Measurements from ENCODE around the gene RHBDD2.
"Not testable (repeated sequence)": the region's sequence is repeated elsewhere in the genome, so short reads cannot be mapped to it uniquely, and the experiment has no call there.

Gene RHBDD2

GRCh38 chr7:75880242-75880641, 1.4 kb downstream of the RHBDD2 start:
- Histone ChIP-seq H3K4me3 (ENCODE audit: low read depth, low read length, poor library complexity, severe bottlenecking) (peak overlapping the region; percentile 81), H4K20me1 (ENCODE audit: insufficient read depth, low read length) (no peaks in the 10 kb centered on the region), H3K36me3 (ENCODE audit: insufficient read depth, low read length) (peaks cover 45% of the 10 kb centered on the region), H3K4me2 (ENCODE audit: low read length) (peak overlapping the region; percentile 88), H3K9me2 (ENCODE audit: low read depth, low read length) (no peaks in the 10 kb centered on the region), H2AFZ (ENCODE audit: low read length) (no peak overlapping the region), H3K27ac (ENCODE audit: low read depth, low read length, poor library complexity, severe bottlenecking) (no peak overlapping the region), H3K4me1 (ENCODE audit: insufficient read depth, low read length, severe bottlenecking) (peaks cover 15% of the 10 kb centered on the region), H3K9ac (ENCODE audit: low read length) (peak overlapping the region; percentile 78; the same call in 1 of the 2 replicates), H3F3A (ENCODE audit: insufficient read depth, low read length) (no peaks in the 10 kb centered on the region), H3K27me3 (ENCODE audit: insufficient read depth, low read length) (no peaks in the 10 kb centered on the region), H3K9me3 (ENCODE audit: low read length) (no peaks in the 10 kb centered on the region), H3K79me2 (ENCODE audit: insufficient read depth, low read length) (no peaks in the 10 kb centered on the region)
- TF ChIP-seq EZH2 (IDR thresholded peaks at IDR 0.05; ENCODE audit: borderline replicate concordance, low read length) (no peak), CTCF (IDR thresholded peaks at IDR 0.05; ENCODE audit: low read length) (no peak)

GRCh38 chr7:75881436-75882095, 2.7 kb downstream of the RHBDD2 start:
- Histone ChIP-seq H4K20me1 (ENCODE audit: insufficient read depth, low read length) (no peaks in the 10 kb centered on the region), H3K36me3 (ENCODE audit: insufficient read depth, low read length) (peaks cover 58% of the 10 kb centered on the region), H3K79me2 (ENCODE audit: insufficient read depth, low read length) (no peaks in the 10 kb centered on the region), H3K9me3 (ENCODE audit: low read length) (no peaks in the 10 kb centered on the region), H3K4me2 (ENCODE audit: low read length) (no peak overlapping the region), H3K27ac (ENCODE audit: low read depth, low read length, poor library complexity, severe bottlenecking) (no peak overlapping the region), H3F3A (ENCODE audit: insufficient read depth, low read length) (no peaks in the 10 kb centered on the region), H3K9ac (ENCODE audit: low read length) (no peak overlapping the region), H3K27me3 (ENCODE audit: insufficient read depth, low read length) (no peaks in the 10 kb centered on the region), H2AFZ (ENCODE audit: low read length) (no peak overlapping the region), H3K4me3 (ENCODE audit: low read depth, low read length, poor library complexity, severe bottlenecking) (no peak overlapping the region), H3K4me1 (ENCODE audit: insufficient read depth, low read length, severe bottlenecking) (peaks cover 15% of the 10 kb centered on the region), H3K9me2 (ENCODE audit: low read depth, low read length) (no peaks in the 10 kb centered on the region)
- TF ChIP-seq CTCF (IDR thresholded peaks at IDR 0.05; ENCODE audit: low read length) (no peak), EZH2 (IDR thresholded peaks at IDR 0.05; ENCODE audit: borderline replicate concordance, low read length) (no peak)

DNA sequence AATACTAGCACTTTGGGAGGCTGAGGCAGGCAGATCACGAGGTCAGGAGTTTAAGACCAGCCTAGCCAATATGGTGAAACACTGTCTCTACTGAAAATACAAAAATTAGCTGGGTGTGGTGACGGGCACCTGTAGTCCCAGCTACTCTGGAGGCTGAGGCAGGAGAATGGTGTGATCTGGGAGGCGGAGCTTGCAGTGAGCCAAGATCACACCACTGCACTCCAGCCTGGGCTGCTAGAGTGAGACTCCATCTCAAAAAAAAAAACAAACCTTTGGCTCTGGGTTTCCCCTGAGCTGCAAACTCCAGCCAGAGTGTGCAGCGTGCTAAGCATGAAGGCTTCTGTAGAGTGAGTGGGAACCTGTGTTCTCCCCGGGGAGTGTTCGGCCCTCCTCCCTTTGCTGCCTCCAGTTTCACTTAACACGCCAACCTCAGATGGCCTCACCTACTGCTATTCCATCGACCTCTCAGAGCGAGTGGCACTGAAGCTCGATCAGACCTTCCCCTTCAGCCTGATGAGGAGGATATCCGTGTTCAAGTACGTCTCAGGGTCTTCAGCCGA, 4.5 kb downstream of the RHBDD2 start:
- not testable (repeated sequence) for H3K79me2 ChIP-seq (ENCODE audit: insufficient read depth, low read length); H2AFZ ChIP-seq (ENCODE audit: low read length); H4K20me1 ChIP-seq (ENCODE audit: insufficient read depth, low read length); H3K9me2 ChIP-seq (ENCODE audit: low read depth, low read length); H3K27me3 ChIP-seq (ENCODE audit: insufficient read depth, low read length); H3F3A ChIP-seq (ENCODE audit: insufficient read depth, low read length); H3K4me3 ChIP-seq (ENCODE audit: low read depth, low read length, poor library complexity, severe bottlenecking); H3K9ac ChIP-seq (ENCODE audit: low read length); H3K4me2 ChIP-seq (ENCODE audit: low read length); H3K9me3 ChIP-seq (ENCODE audit: low read length)
- peak overlapping the region; percentile 1 for H3K27ac ChIP-seq (ENCODE audit: low read depth, low read length, poor library complexity, severe bottlenecking)
- peaks cover 12% of the 10 kb centered on the region for H3K4me1 ChIP-seq (ENCODE audit: insufficient read depth, low read length, severe bottlenecking)
- peaks cover 71% of the 10 kb centered on the region for H3K36me3 ChIP-seq (ENCODE audit: insufficient read depth, low read length)

GRCh38 chr7:75884476-75884875, 5.6 kb downstream of the RHBDD2 start:
- H3K27ac ChIP-seq (ENCODE audit: low read depth, low read length, poor library complexity, severe bottlenecking): no peak overlapping the region
- no peak overlapping the region for H3K4me2 ChIP-seq (ENCODE audit: low read length)
- H3K9me3 ChIP-seq (ENCODE audit: low read length): no peaks in the 10 kb centered on the region
- H3K79me2 ChIP-seq (ENCODE audit: insufficient read depth, low read length): no peaks in the 10 kb centered on the region
- no peak overlapping the region for H3K9ac ChIP-seq (ENCODE audit: low read length)
- TF ChIP-seq EZH2 (IDR thresholded peaks at IDR 0.05; ENCODE audit: borderline replicate concordance, low read length) (no peak), CTCF (IDR thresholded peaks at IDR 0.05; ENCODE audit: low read length) (no peak)
- H3K27me3 ChIP-seq (ENCODE audit: insufficient read depth, low read length): no peaks in the 10 kb centered on the region
- H3F3A ChIP-seq (ENCODE audit: insufficient read depth, low read length): no peaks in the 10 kb centered on the region
- H3K9me2 ChIP-seq (ENCODE audit: low read depth, low read length): no peaks in the 10 kb centered on the region
- H2AFZ ChIP-seq (ENCODE audit: low read length): no peak overlapping the region
- peaks cover 76% of the 10 kb centered on the region for H3K36me3 ChIP-seq (ENCODE audit: insufficient read depth, low read length)
- H4K20me1 ChIP-seq (ENCODE audit: insufficient read depth, low read length): no peaks in the 10 kb centered on the region
- peaks cover 8% of the 10 kb centered on the region for H3K4me1 ChIP-seq (ENCODE audit: insufficient read depth, low read length, severe bottlenecking)
- no peak overlapping the region for H3K4me3 ChIP-seq (ENCODE audit: low read depth, low read length, poor library complexity, severe bottlenecking)

All from OCI-LY1 (cell line).